SK-N-SH treated with all-trans-retinoic acid at 6 μM for 48 hours (cell line): ENCODE results near the gene EEF2.

Experiments
- ATAC-seq: fragments of 200-7000 bp; cut with Tn5 transposase; 3 replicates; pipeline ENCODE4 v1.9.1; 2020; ENCODE audit warnings: mild to moderate bottlenecking, moderate library complexity
- ARNTL ChIP-seq: fragments of 450-650 bp; formaldehyde crosslinking; IDR thresholded peaks from 2 replicates; pipeline ENCODE4 v1.5.0; 2020; ENCODE audit warnings: low read depth, mild to moderate bottlenecking, moderate library complexity, borderline replicate concordance
- BACH2 ChIP-seq: fragments of 250-450 bp; sonication (Bioruptor Pico); IDR thresholded peaks from 2 replicates; pipeline ENCODE4 v1.9.0; 2021; ENCODE audit warnings: mild to moderate bottlenecking, borderline replicate concordance
- CSDC2 ChIP-seq: fragments of 250-450 bp; sonication (Bioruptor Pico); IDR thresholded peaks from 2 replicates; pipeline ENCODE4 v1.5.0; 2020; ENCODE audit warnings: mild to moderate bottlenecking, moderate library complexity
- CSRNP3 ChIP-seq: fragments of 250-450 bp; sonication (Bioruptor Pico); IDR thresholded peaks from 2 replicates; pipeline ENCODE4 v1.5.1; 2021; ENCODE audit warnings: mild to moderate bottlenecking, moderate library complexity
- ESRRG ChIP-seq: fragments of 250-450 bp; sonication (Bioruptor Pico); IDR thresholded peaks from 2 replicates; pipeline ENCODE4 v1.6.1; 2021; ENCODE audit warnings: mild to moderate bottlenecking
- GLIS3 ChIP-seq: fragments of 250-450 bp; sonication (Bioruptor Pico); IDR thresholded peaks from 2 replicates; pipeline ENCODE4 v1.5.0; 2020; ENCODE audit warnings: mild to moderate bottlenecking, moderate library complexity
- ISL1 ChIP-seq: fragments of 250-450 bp; sonication (Bioruptor Pico); IDR thresholded peaks from 2 replicates; pipeline ENCODE4 v2.1.2; 2022; ENCODE audit warnings: mild to moderate bottlenecking, moderate library complexity
- OSR1 ChIP-seq: fragments of 250-450 bp; sonication (Bioruptor Pico); IDR thresholded peaks from 2 replicates; pipeline ENCODE4 v1.8.0; 2022; ENCODE audit warnings: moderate library complexity, mild to moderate bottlenecking, inconsistent platforms
- RARB ChIP-seq: fragments of 250-450 bp; sonication (Bioruptor Pico); IDR thresholded peaks from 2 replicates; pipeline ENCODE4 v1.8.0; 2021; ENCODE audit warnings: mild to moderate bottlenecking, moderate library complexity
- SNAI2 ChIP-seq: fragments of 250-450 bp; sonication (Bioruptor Pico); IDR thresholded peaks from 2 replicates; pipeline ENCODE4 v1.5.0; 2020; ENCODE audit warnings: mild to moderate bottlenecking, moderate library complexity
- TCF4 ChIP-seq: fragments of 250-450 bp; sonication (Bioruptor Pico); IDR thresholded peaks from 2 replicates; pipeline ENCODE4 v1.8.0; 2021; ENCODE audit warnings: mild to moderate bottlenecking, moderate library complexity, borderline replicate concordance
- TOX ChIP-seq: fragments of 250-450 bp; sonication (Bioruptor Pico); IDR thresholded peaks from 2 replicates; pipeline ENCODE4 v1.8.0; 2021; ENCODE audit warnings: mild to moderate bottlenecking, moderate library complexity, borderline replicate concordance
- TSHZ2 ChIP-seq: fragments of 250-450 bp; sonication (Bioruptor Pico); IDR thresholded peaks from 2 replicates; pipeline ENCODE4 v1.5.0; 2020; ENCODE audit warnings: mild to moderate bottlenecking, moderate library complexity
- ZC3H10 ChIP-seq: fragments of 250-450 bp; sonication (Bioruptor Pico); IDR thresholded peaks from 2 replicates; pipeline ENCODE4 v1.5.1; 2021; ENCODE audit warnings: mild to moderate bottlenecking, moderate library complexity
- ZFP30 ChIP-seq: fragments of 450-650 bp; formaldehyde crosslinking; IDR thresholded peaks from 2 replicates; pipeline ENCODE4 v1.5.0; 2022; ENCODE audit warnings: mild to moderate bottlenecking, moderate library complexity
- ZNF70 ChIP-seq: fragments of 450-650 bp; formaldehyde crosslinking; IDR thresholded peaks from 2 replicates; pipeline ENCODE4 v1.5.0; 2020; ENCODE audit warnings: mild to moderate bottlenecking, moderate library complexity
- TF ChIP-seq, protein P1 (sequence below): fragments of 250-450 bp; sonication (Bioruptor Pico); IDR thresholded peaks from 2 replicates; pipeline ENCODE4 v1.8.0; 2020; ENCODE audit warnings: mild to moderate bottlenecking, moderate library complexity, borderline replicate concordance
- TF ChIP-seq, protein P2 (sequence below): fragments of 250-450 bp; sonication (Bioruptor Pico); IDR thresholded peaks from 2 replicates; pipeline ENCODE4 v1.5.1; 2020; ENCODE audit warnings: low read depth, mild to moderate bottlenecking, moderate library complexity
- TF ChIP-seq, protein P3 (sequence below): fragments of 250-450 bp; sonication (Bioruptor Pico); IDR thresholded peaks from 2 replicates; pipeline ENCODE4 v1.8.0; 2021; ENCODE audit warnings: low read depth, mild to moderate bottlenecking, moderate library complexity, borderline replicate concordance

Gene EEF2

DNA sequence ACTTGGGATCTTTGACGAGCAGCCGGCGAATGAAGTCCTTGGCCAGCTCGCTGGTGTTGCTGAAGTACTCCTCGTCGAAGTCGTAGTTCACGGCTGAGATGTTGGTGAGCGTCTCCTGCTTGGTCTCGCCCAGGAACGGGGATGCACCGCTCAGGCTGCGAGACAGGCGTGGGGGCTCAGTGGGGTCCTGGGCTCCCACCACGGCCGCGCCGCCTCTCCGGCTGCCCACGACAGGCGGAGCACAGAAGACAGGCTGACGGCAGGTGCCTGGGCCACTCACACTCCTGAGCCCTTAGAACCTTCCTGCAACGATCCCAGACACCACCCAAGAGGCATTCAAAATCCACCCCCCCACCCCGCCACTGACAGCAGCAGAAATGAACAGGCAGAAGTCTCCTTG, 24.3 kb downstream of the EEF2 start (continued):
- TF ChIP-seq, protein P1, sequence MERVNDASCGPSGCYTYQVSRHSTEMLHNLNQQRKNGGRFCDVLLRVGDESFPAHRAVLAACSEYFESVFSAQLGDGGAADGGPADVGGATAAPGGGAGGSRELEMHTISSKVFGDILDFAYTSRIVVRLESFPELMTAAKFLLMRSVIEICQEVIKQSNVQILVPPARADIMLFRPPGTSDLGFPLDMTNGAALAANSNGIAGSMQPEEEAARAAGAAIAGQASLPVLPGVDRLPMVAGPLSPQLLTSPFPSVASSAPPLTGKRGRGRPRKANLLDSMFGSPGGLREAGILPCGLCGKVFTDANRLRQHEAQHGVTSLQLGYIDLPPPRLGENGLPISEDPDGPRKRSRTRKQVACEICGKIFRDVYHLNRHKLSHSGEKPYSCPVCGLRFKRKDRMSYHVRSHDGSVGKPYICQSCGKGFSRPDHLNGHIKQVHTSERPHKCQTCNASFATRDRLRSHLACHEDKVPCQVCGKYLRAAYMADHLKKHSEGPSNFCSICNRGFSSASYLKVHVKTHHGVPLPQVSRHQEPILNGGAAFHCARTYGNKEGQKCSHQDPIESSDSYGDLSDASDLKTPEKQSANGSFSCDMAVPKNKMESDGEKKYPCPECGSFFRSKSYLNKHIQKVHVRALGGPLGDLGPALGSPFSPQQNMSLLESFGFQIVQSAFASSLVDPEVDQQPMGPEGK = no peak

- TF ChIP-seq, protein P2, sequence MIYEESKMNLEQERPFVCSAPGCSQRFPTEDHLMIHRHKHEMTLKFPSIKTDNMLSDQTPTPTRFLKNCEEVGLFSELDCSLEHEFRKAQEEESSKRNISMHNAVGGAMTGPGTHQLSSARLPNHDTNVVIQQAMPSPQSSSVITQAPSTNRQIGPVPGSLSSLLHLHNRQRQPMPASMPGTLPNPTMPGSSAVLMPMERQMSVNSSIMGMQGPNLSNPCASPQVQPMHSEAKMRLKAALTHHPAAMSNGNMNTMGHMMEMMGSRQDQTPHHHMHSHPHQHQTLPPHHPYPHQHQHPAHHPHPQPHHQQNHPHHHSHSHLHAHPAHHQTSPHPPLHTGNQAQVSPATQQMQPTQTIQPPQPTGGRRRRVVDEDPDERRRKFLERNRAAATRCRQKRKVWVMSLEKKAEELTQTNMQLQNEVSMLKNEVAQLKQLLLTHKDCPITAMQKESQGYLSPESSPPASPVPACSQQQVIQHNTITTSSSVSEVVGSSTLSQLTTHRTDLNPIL = no peak
- TF ChIP-seq ARNTL (CRISPR knock-in tag) = no peak
- TF ChIP-seq, protein P3, sequence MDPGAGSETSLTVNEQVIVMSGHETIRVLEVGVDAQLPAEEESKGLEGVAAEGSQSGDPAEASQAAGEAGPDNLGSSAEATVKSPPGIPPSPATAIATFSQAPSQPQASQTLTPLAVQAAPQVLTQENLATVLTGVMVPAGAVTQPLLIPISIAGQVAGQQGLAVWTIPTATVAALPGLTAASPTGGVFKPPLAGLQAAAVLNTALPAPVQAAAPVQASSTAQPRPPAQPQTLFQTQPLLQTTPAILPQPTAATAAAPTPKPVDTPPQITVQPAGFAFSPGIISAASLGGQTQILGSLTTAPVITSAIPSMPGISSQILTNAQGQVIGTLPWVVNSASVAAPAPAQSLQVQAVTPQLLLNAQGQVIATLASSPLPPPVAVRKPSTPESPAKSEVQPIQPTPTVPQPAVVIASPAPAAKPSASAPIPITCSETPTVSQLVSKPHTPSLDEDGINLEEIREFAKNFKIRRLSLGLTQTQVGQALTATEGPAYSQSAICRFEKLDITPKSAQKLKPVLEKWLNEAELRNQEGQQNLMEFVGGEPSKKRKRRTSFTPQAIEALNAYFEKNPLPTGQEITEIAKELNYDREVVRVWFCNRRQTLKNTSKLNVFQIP = no peak
- no peak for TF ChIP-seq TCF4 (CRISPR knock-in tag)
- TF ChIP-seq GLIS3 (CRISPR knock-in tag) = no peak
- TF ChIP-seq, protein P1 = no peak
- no peak for TF ChIP-seq CSDC2 (CRISPR knock-in tag)
- no peak for TF ChIP-seq TOX
- TF ChIP-seq CSRNP3 = no peak
- no peak for TF ChIP-seq ESRRG (CRISPR knock-in tag)
- no peak for TF ChIP-seq ZC3H10 (CRISPR knock-in tag)
- no peak for TF ChIP-seq OSR1 (CRISPR knock-in tag)
- TF ChIP-seq BACH2 (CRISPR knock-in tag) = no peak
- TF ChIP-seq ZFP30 (CRISPR knock-in tag) = no peak
- no peak for TF ChIP-seq SNAI2 (CRISPR knock-in tag)
- no peak for TF ChIP-seq RARB (CRISPR knock-in tag)
- no peak for TF ChIP-seq ISL1
- TF ChIP-seq TSHZ2 (CRISPR knock-in tag) = no peak
- TF ChIP-seq ZNF70 (CRISPR knock-in tag) = no peak
- no peak for ATAC-seq
Observed at GRCh38 chr19:3959766-3960131, 25.5 kb downstream of the EEF2 start.

DNA sequence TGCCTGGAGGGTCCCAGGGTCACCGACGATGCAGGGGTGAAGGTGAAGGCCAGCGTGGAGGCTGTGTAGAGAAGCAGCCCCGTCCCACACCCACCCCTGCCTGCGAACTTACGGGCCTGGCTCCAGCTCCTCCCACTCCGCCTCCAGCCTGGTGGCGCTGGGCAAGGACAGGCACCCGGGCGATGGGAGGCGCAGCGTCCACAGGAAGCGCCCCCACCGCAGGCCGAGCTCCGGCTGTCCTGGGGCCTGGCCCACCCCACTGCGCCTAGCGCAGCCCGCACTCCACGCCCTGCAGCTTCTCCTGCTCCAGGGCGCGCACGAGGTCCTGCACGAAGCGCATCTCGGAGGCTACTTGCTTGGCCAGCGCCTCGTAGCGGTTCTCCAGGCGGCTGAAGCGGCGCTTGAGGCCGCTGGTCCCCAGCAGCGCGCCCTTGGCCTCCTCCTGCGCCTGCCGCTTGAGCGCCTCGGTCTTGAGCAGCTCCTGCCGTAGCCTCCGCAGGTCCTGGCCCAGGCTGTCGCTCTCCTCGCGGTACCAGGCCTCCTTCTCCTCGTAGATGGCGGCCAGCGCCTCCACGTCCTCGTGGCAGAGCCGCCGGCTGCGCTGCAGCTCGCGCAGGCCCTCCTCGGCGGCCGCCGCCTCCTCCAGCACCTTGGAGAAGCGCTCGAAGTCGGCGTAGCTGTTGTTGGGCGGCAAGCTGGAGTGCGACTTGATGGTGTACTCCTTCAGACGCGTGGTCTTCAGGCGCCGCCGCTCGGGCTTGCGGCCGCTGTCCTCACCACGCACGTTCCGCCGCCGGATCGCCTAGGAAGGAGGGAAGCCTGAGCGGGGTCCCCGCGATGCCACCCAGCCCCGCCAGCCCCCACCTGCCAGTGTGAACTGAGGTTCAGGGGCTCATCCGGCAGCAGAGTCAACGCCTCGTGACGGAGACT, 26.2 kb downstream of the EEF2 start:
- ATAC-seq = no peak
- TF ChIP-seq, protein P3 = no peak
- no peak for TF ChIP-seq ISL1
- no peak for TF ChIP-seq TCF4 (CRISPR knock-in tag)
- no peak for TF ChIP-seq GLIS3 (CRISPR knock-in tag)
- TF ChIP-seq RARB (CRISPR knock-in tag) = no peak
- TF ChIP-seq ARNTL (CRISPR knock-in tag) = no peak
- TF ChIP-seq, protein P2 = no peak
- no peak for TF ChIP-seq BACH2 (CRISPR knock-in tag)
